Suprapubic skin (tissue), 4 donors: Measurements from ENCODE around the gene FOLR1. TPM values are rescaled to one million over a fixed set of nuclear protein-coding genes. Genes with fewer than 3 reads are reported as not detected.

ENCODE experiments used
- DNase-seq, 2 donors: peaks; one replicate each; pipeline ENCODE4 v3.0.0-alpha.2; 2019; ENCODE audit warnings: low spot score in 2 of 2
- H3K27ac ChIP-seq: fragments of 200-600 bp; sonication (generic); one replicate; pipeline ENCODE4 v1.5.1; 2019
- H3K27me3 ChIP-seq: fragments of 200-600 bp; sonication (generic); one replicate; pipeline ENCODE4 v1.5.1; 2019
- H3K36me3 ChIP-seq: fragments of 200-600 bp; sonication (generic); one replicate; pipeline ENCODE4 v1.5.1; 2019
- H3K4me1 ChIP-seq: fragments of 200-600 bp; sonication (generic); one replicate; pipeline ENCODE4 v1.5.1; 2019
- H3K4me3 ChIP-seq: fragments of 200-600 bp; sonication (generic); one replicate; pipeline ENCODE4 v1.5.1; 2019; ENCODE audit warnings: mild to moderate bottlenecking
- H3K9me3 ChIP-seq: fragments of 200-600 bp; sonication (generic); one replicate; pipeline ENCODE4 v1.5.1; 2019
- CTCF ChIP-seq, 2 donors: fragments of 200-600 bp in 1 of 2; fragments of 450-650 bp in 1 of 2; sonication (generic) in 1 of 2; IDR thresholded peaks; one replicate each; pipeline ENCODE4 v1.5.1; 2016 to 2019; ENCODE audit warnings: antibody characterized with exemption in 2 of 2, mild to moderate bottlenecking in 1 of 2, moderate library complexity in 1 of 2
- EP300 ChIP-seq: sonication (generic); formaldehyde crosslinking; IDR thresholded peaks from one replicate; pipeline ENCODE4 v1.6.1; 2017; ENCODE audit warnings: antibody characterized with exemption
- POLR2A ChIP-seq, 2 donors: fragments of 450-650 bp; IDR thresholded peaks; one replicate each; pipeline ENCODE4 v1.6.1; 2017; ENCODE audit warnings: antibody characterized with exemption in 2 of 2, mild to moderate bottlenecking in 2 of 2, moderate library complexity in 2 of 2
- POLR2AphosphoS5 ChIP-seq, 3 donors: sonication (generic); formaldehyde crosslinking; IDR thresholded peaks; one replicate each; pipeline ENCODE4 v1.6.1; 2017; ENCODE audit warnings: antibody characterized with exemption in 3 of 3
- WGBS: methylation state at CpG from one replicate; pipeline ENCODE4 v1.1.5; 2018; 5-methylcytosine and 5-hydroxymethylcytosine counted together
- total RNA-seq, 4 donors: library from RNA; depleted of rRNA; stranded (reverse); fragments of >200 nt; gene quantifications; one replicate each; pipeline ENCODE4 v1.1.0, GENCODE V29; 2016

Gene FOLR1
- total RNA-seq, 4 donors from 2014 or later: 1.5 to 4.3 (median 4.3) TPM; not detected in 1

DNA sequence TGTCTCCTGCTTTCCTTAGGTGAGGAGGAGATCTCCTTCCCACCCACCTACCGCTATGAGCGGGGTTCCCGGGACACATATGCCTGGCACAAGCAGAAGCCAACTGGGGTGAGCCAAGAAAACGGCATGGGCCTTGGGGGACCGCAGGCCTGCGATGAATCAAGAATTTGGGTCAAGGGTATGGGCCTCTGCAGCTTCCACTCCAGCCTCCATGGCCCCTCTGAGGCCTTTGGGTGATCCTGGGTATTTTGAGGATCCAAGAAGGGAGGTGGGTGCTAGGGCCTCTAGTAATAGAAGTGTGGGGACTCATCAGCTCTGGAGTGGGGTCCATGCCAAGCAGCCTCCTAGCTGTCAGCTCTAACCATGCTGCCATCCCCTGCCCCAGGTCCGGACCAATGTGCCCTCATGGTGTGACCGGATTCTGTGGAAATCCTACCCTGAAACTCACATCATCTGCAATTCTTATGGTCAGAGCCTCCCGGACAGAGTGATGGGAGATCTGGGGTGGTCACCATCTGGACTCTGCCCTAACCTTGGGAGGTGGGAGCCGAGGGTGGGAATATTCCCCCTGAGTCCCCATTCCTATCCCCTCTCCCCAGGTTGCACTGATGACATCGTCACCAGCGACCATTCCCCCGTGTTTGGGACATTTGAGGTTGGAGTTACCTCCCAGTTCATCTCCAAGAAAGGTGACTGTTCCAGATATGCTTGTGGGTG is 41.3 kb downstream of the FOLR1 start:
- 86% methylated on average over 7 of the region's 13 CpGs for WGBS
- no peaks in the 10 kb centered on the region for H3K27me3 ChIP-seq
- peak in 1 of 2 donors; percentile 41 for DNase-seq
- H3K4me3 ChIP-seq: no peak overlapping the region
- no peaks in the 10 kb centered on the region for H3K9me3 ChIP-seq
- H3K36me3 ChIP-seq: peaks cover 97% of the 10 kb centered on the region
- peaks cover 14% of the 10 kb centered on the region for H3K4me1 ChIP-seq
- H3K27ac ChIP-seq: no peak overlapping the region
- TF ChIP-seq CTCF (IDR thresholded peaks at IDR 0.05): no peak
- no peak for TF ChIP-seq POLR2AphosphoS5 (IDR thresholded peaks at IDR 0.05)

- Histone ChIP-seq H3K4me1 (peaks cover 21% of the 10 kb centered on the region), H3K9me3 (no peaks in the 10 kb centered on the region), H3K27ac (no peak overlapping the region), H3K4me3 (no peak overlapping the region), H3K27me3 (no peaks in the 10 kb centered on the region), H3K36me3 (peaks cover 90% of the 10 kb centered on the region)
- TF ChIP-seq CTCF (IDR thresholded peaks at IDR 0.05) (no peak), EP300 (no peak), POLR2AphosphoS5 (IDR thresholded peaks at IDR 0.05) (no peak)
- peak in 1 of 2 donors; percentile 32 for DNase-seq
- 79% methylated on average over 7 of the region's 8 CpGs for WGBS
Measured at GRCh38 chr11:72233773-72234513, 42.0 kb downstream of the FOLR1 start.

DNA sequence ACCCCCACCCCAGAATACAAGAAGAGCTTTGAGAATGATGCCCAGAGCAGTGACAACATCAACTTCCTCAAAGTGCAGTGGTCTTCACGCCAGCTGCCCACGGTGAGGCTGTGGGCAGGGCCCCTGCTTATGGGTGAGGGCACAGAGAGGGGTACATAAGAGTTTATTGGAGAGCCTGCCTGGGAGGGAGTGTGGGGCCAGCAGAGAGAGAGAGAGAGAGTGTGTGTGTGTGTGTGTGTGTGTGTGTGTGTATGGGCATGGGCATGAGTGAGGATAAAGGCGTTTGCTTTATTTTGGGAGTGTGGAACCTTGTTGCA is 42.5 kb downstream of the FOLR1 start:
- H3K36me3 ChIP-seq: peaks cover 84% of the 10 kb centered on the region
- TF ChIP-seq CTCF (IDR thresholded peaks at IDR 0.05) (no peak), POLR2A (IDR thresholded peaks at IDR 0.05) (no peak), EP300 (no peak), POLR2AphosphoS5 (IDR thresholded peaks at IDR 0.05) (no peak)
- DNase-seq: peak in 1 of 2 donors; percentile 21
- H3K27ac ChIP-seq: no peak overlapping the region
- peaks cover 27% of the 10 kb centered on the region for H3K4me1 ChIP-seq
- H3K4me3 ChIP-seq: no peak overlapping the region
- no peaks in the 10 kb centered on the region for H3K27me3 ChIP-seq
- no peaks in the 10 kb centered on the region for H3K9me3 ChIP-seq
- WGBS: 83% methylated on average over 3 of the region's 3 CpGs

DNA sequence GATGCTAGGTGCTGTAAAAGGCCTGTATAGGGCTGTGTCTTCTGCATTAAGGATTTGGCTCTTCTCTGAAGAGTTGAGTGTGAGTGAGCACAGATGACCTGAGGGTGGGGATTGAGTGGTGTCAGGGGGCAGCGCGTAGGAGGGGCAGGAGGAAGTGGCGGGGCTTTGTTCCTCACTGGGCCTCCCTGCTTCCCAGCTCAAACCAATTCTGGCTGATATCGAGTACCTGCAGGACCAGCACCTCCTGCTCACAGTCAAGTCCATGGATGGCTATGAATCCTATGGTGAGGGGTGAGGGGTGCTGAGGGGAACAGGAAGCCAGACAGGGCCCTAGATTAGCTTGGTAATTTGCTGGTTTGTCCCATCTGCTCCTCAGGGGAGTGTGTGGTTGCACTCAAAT is 43.0 kb downstream of the FOLR1 start:
- TF ChIP-seq EP300 (no peak), POLR2A (IDR thresholded peaks at IDR 0.05) (no peak)
- no peak for DNase-seq
- Histone ChIP-seq H3K9me3 (no peaks in the 10 kb centered on the region), H3K27me3 (no peaks in the 10 kb centered on the region), H3K4me3 (no peak overlapping the region), H3K27ac (no peak overlapping the region), H3K4me1 (peaks cover 31% of the 10 kb centered on the region), H3K36me3 (peaks cover 80% of the 10 kb centered on the region)
- WGBS: 89% methylated on average over 4 of the region's 4 CpGs

DNA sequence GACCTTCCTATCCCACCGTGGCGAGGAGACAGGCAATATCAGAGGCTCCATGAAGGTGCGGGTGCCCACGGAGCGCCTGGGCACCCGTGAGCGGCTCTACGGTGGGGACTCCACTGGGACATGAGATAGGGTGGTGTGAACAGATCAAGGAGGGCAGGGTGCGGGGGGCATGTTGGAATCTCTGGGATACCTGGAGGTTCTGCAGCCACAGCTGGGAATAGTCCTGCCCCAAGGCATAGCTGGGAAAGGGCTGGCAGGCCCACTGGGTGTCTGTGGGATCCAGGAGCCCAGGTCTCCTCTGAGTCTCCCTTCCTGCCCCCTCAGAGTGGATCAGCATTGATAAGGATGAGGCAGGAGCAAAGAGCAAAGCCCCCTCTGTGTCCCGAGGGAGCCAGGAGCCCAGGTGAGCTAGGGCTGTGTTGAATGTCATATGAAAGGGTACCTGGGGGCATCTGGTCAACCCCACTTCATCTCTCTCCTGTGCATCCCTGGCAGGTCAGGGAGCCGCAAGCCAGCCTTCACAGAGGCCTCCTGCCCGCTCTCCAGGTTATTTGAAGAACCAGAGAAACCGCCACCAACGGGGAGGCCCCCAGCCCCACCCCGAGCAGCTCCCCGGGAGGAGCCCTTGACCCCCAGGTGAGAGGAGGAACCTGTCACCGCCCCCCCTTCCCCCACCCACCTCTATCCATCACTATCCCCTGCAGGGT is 43.6 kb downstream of the FOLR1 start:
- DNase-seq: no peak
- Histone ChIP-seq H3K4me1 (peaks cover 37% of the 10 kb centered on the region), H3K27ac (no peak overlapping the region), H3K4me3 (no peak overlapping the region), H3K27me3 (peaks cover 2% of the 10 kb centered on the region), H3K36me3 (peaks cover 74% of the 10 kb centered on the region), H3K9me3 (no peaks in the 10 kb centered on the region)
- WGBS: 88% methylated on average over 10 of the region's 17 CpGs
- no peak for TF ChIP-seq POLR2A (IDR thresholded peaks at IDR 0.05)
- no peak for TF ChIP-seq CTCF (IDR thresholded peaks at IDR 0.05)
- TF ChIP-seq EP300: no peak
- no peak for TF ChIP-seq POLR2AphosphoS5 (IDR thresholded peaks at IDR 0.05)
